A549 (cell line): ENCODE data around the gene TRMT44. TPM values are rescaled to one million over a fixed set of nuclear protein-coding genes. Genes with fewer than 3 reads are reported as not detected.

Experiments used
- ATAC-seq, 2 experiments: fragments of 200-7000 bp in 1 of 2; fragments of >200 bp in 1 of 2; cut with Nextera tagmentation in 1 of 2; cut with Tn5 transposase in 1 of 2; 3 replicates each; pipeline versions ENCODE4 v1.8.0 to v1.9.1; 2018 to 2020; ENCODE audit warnings: mild to moderate bottlenecking in 1 of 2, moderate library complexity in 1 of 2
- CTCF ChIA-PET: fragments of 300-600 bp; sonication (Branson Sonifier 250); formaldehyde crosslinking; extraction: SDS; loops from one replicate; lab custom pipeline; 2021; ENCODE audit warnings: antibody characterized with exemption, inconsistent platforms; lab: Yijun Ruan, JAX
- POLR2A ChIA-PET: fragments of 350-600 bp; formaldehyde crosslinking; extraction: SDS; loops from one replicate; lab custom pipeline; 2021; ENCODE audit warnings: antibody characterized with exemption, inconsistent platforms; lab: Yijun Ruan, JAX
- DNase-seq, 2 experiments: peaks; one replicate each; pipeline versions ENCODE4 v3.0.0 to v3.0.0-alpha.2; 2011 to 2016; ENCODE audit warnings: low read depth in 1 of 2, low spot score in 1 of 2
- FAIRE-seq: peaks from 2 replicates; lab custom pipeline; 2011; peaks lifted over from hg19 to GRCh38; lab: Jason Lieb, UNC
- H3K27ac ChIP-seq, 2 experiments: fragments of >200 bp; sonication (Bioruptor Twin); formaldehyde crosslinking; 3 replicates each; pipeline ENCODE4 v1.5.1; 2016 to 2017
- H3K4me1 ChIP-seq: fragments of >200 bp; sonication (Bioruptor Twin); formaldehyde crosslinking; 3 replicates; pipeline ENCODE4 v1.6.1; 2016
- H3K4me2 ChIP-seq: fragments of >200 bp; sonication (Bioruptor Twin); formaldehyde crosslinking; 3 replicates; pipeline ENCODE4 v1.6.1; 2016
- H3K4me3 ChIP-seq: fragments of >200 bp; sonication (Bioruptor Twin); formaldehyde crosslinking; 3 replicates; pipeline ENCODE4 v1.5.1; 2016
- H3K9me3 ChIP-seq: fragments of >200 bp; sonication (Bioruptor Twin); formaldehyde crosslinking; 3 replicates; pipeline ENCODE4 v1.6.1; 2016
- CBX2 ChIP-seq: fragments of 200-600 bp; sonication (generic); IDR thresholded peaks from 2 replicates; pipeline ENCODE4 v1.6.1; 2016; ENCODE audit warnings: low read depth, mild to moderate bottlenecking, borderline replicate concordance
- CEBPB ChIP-seq, 2 experiments: fragments of >200 bp in 1 of 2; sonication (Bioruptor Twin) in 1 of 2; formaldehyde crosslinking in 1 of 2; IDR thresholded peaks; 2 replicates each; pipeline ENCODE4 v1.6.1; 2012 to 2016
- EP300 ChIP-seq, 2 experiments: fragments of >200 bp; sonication (Bioruptor Twin); formaldehyde crosslinking; IDR thresholded peaks; 2 replicates in 1 of 2; 3 replicates in 1 of 2; pipeline ENCODE4 v1.6.1; 2016 to 2017
- FOXS1 ChIP-seq: fragments of 250-450 bp; sonication (Bioruptor Pico); IDR thresholded peaks from 2 replicates; pipeline ENCODE4 v1.5.0; 2020; ENCODE audit warnings: mild to moderate bottlenecking, moderate library complexity
- HDAC2 ChIP-seq: fragments of 200-600 bp; sonication (generic); IDR thresholded peaks from 2 replicates; pipeline ENCODE4 v1.6.1; 2016
- HOXA7 ChIP-seq: fragments of 250-450 bp; sonication (Bioruptor Pico); IDR thresholded peaks from 2 replicates; pipeline ENCODE4 v1.5.0; 2020; ENCODE audit warnings: mild to moderate bottlenecking, moderate library complexity
- JUN ChIP-seq, 2 experiments: fragments of >200 bp; sonication (Bioruptor Twin); formaldehyde crosslinking; IDR thresholded peaks; 2 replicates in 1 of 2; 3 replicates in 1 of 2; pipeline ENCODE4 v1.6.1; 2016 to 2017
- MAFK ChIP-seq: fragments of 450-650 bp; IDR thresholded peaks from 2 replicates; pipeline ENCODE4 v1.6.1; 2014; ENCODE audit not compliant: partially characterized antibody
- MAZ ChIP-seq: fragments of 150-350 bp; IDR thresholded peaks from 2 replicates; pipeline ENCODE4 v1.6.1; 2014; ENCODE audit warnings: antibody characterized with exemption, low read depth, low read length, borderline replicate concordance
- MYC ChIP-seq: IDR thresholded peaks from 2 replicates; pipeline ENCODE4 v1.6.1; 2012; ENCODE audit warnings: mild to moderate bottlenecking, inconsistent platforms, low read length, improper control_type of control experiment, borderline replicate concordance
- PHF8 ChIP-seq: fragments of 200-600 bp; sonication (generic); IDR thresholded peaks from 2 replicates; pipeline ENCODE4 v1.6.1; 2016; ENCODE audit warnings: low read depth, mild to moderate bottlenecking, antibody characterized with exemption, moderate library complexity, borderline replicate concordance
- SMC3 ChIP-seq: fragments of >200 bp; sonication (Bioruptor Twin); formaldehyde crosslinking; IDR thresholded peaks from 3 replicates; pipeline ENCODE4 v1.6.1; 2018; ENCODE audit warnings: inconsistent platforms
- TFCP2L1 ChIP-seq: fragments of 250-450 bp; sonication (Bioruptor Pico); IDR thresholded peaks from 2 replicates; pipeline ENCODE4 v1.5.0; 2021; ENCODE audit warnings: mild to moderate bottlenecking
- TP53 ChIP-seq: fragments of 250-450 bp; sonication (Bioruptor Pico); IDR thresholded peaks from 2 replicates; pipeline ENCODE4 v1.5.0; 2021; ENCODE audit warnings: mild to moderate bottlenecking, moderate library complexity
- ZFP36 ChIP-seq: fragments of 450-650 bp; IDR thresholded peaks from 2 replicates; pipeline ENCODE4 v1.6.1; 2014; ENCODE audit warnings: borderline replicate concordance; ENCODE audit not compliant: partially characterized antibody
- ZNF302 ChIP-seq: fragments of 250-450 bp; sonication (Bioruptor Pico); IDR thresholded peaks from 2 replicates; pipeline ENCODE4 v1.9.0; 2021; ENCODE audit warnings: inconsistent platforms, mild to moderate bottlenecking, moderate library complexity
- WGBS: methylation state at CpG from one replicate; pipeline ENCODE4 v1.1.6; 2017; ENCODE audit errors: missing lambda C conversion rate; 5-methylcytosine and 5-hydroxymethylcytosine counted together
- polyA plus RNA-seq, 4 experiments: library from polyadenylated mRNA; depleted of rRNA in 3 of 4; stranded (reverse); fragments of >200 nt; fragmentation: RNase III in 1 of 4; extraction: RNeasy Plus Mini Kit Qiagen cat#74134 plus additional on column Dnase treatment in 1 of 4; gene quantifications; 2 replicates in 3 of 4; 3 replicates in 1 of 4; pipeline ENCODE4 v1.2.3, GENCODE V29; 2011 to 2017
- TF ChIP-seq, protein P1 (sequence below): fragments of 200-600 bp; sonication (generic); IDR thresholded peaks from 2 replicates; pipeline ENCODE4 v1.6.1; 2016; ENCODE audit warnings: antibody characterized with exemption, mild to moderate bottlenecking, moderate library complexity
- TF ChIP-seq, protein P2 (sequence below): fragments of 250-450 bp; sonication (Bioruptor Pico); IDR thresholded peaks from 2 replicates; pipeline ENCODE4 v1.5.0; 2020; ENCODE audit warnings: low read depth, mild to moderate bottlenecking, moderate library complexity
- TF ChIP-seq, protein P3 (sequence below): IDR thresholded peaks from 2 replicates; pipeline ENCODE4 v1.6.1; 2012; ENCODE audit warnings: low read depth, borderline replicate concordance
- TF ChIP-seq, protein P4 (sequence below): IDR thresholded peaks from 2 replicates; pipeline ENCODE4 v1.6.1; 2012

The TRMT44 gene
- polyA plus RNA-seq, 2 of the 4 experiments (the other 2 are of a cell fraction), result 5.0 to 7.0 TPM

DNA sequence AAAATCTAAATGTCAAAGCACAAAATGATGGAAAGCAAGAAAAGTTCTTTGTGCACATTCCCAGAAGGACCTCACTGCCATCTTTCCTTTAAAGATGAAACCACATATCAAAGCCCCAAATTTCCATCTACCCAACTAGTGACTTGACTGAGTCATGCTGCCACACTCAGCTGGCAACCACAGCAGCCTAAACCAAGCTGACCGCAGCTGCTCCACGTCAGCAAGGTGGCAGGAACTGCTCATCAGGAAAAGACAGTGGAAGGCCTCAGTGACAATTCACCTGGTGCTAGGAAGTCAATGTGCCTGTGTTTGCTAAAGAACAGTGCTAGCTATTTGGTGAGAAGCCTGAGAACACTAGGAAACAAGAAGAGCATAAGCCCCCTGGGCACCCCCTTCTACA is 26.2 kb upstream of the TRMT44 start:
- no peak for ATAC-seq
- no peak for DNase-seq
- no peak overlapping the region for H3K4me2 ChIP-seq
- peaks cover 11% of the 10 kb centered on the region for H3K4me1 ChIP-seq
- no peak for FAIRE-seq
- no peaks in the 10 kb centered on the region for H3K9me3 ChIP-seq
- no peak overlapping the region for H3K27ac ChIP-seq
- POLR2A ChIA-PET, result no interaction called here
- TF ChIP-seq TP53 (CRISPR knock-in tag) (no peak), CEBPB (IDR thresholded peaks at IDR 0.05) (no peak), CBX2 (no peak), MAZ (no peak), TFCP2L1 (no peak), JUN (IDR thresholded peaks at IDR 0.05) (no peak), EP300 (IDR thresholded peaks at IDR 0.05) (no peak), SMC3 (no peak), MYC (no peak), ZNF302 (no peak), ZFP36 (no peak), PHF8 (no peak), HDAC2 (no peak), HOXA7 (CRISPR knock-in tag) (no peak), MAFK (no peak)
- TF ChIP-seq, protein P1, sequence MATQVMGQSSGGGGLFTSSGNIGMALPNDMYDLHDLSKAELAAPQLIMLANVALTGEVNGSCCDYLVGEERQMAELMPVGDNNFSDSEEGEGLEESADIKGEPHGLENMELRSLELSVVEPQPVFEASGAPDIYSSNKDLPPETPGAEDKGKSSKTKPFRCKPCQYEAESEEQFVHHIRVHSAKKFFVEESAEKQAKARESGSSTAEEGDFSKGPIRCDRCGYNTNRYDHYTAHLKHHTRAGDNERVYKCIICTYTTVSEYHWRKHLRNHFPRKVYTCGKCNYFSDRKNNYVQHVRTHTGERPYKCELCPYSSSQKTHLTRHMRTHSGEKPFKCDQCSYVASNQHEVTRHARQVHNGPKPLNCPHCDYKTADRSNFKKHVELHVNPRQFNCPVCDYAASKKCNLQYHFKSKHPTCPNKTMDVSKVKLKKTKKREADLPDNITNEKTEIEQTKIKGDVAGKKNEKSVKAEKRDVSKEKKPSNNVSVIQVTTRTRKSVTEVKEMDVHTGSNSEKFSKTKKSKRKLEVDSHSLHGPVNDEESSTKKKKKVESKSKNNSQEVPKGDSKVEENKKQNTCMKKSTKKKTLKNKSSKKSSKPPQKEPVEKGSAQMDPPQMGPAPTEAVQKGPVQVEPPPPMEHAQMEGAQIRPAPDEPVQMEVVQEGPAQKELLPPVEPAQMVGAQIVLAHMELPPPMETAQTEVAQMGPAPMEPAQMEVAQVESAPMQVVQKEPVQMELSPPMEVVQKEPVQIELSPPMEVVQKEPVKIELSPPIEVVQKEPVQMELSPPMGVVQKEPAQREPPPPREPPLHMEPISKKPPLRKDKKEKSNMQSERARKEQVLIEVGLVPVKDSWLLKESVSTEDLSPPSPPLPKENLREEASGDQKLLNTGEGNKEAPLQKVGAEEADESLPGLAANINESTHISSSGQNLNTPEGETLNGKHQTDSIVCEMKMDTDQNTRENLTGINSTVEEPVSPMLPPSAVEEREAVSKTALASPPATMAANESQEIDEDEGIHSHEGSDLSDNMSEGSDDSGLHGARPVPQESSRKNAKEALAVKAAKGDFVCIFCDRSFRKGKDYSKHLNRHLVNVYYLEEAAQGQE, result no peak
- TF ChIP-seq, protein P2, sequence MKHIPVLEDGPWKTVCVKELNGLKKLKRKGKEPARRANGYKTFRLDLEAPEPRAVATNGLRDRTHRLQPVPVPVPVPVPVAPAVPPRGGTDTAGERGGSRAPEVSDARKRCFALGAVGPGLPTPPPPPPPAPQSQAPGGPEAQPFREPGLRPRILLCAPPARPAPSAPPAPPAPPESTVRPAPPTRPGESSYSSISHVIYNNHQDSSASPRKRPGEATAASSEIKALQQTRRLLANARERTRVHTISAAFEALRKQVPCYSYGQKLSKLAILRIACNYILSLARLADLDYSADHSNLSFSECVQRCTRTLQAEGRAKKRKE (CRISPR knock-in tag), result no peak
- TF ChIP-seq, protein P3, sequence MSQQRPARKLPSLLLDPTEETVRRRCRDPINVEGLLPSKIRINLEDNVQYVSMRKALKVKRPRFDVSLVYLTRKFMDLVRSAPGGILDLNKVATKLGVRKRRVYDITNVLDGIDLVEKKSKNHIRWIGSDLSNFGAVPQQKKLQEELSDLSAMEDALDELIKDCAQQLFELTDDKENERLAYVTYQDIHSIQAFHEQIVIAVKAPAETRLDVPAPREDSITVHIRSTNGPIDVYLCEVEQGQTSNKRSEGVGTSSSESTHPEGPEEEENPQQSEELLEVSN, result no peak
- CTCF ChIA-PET, result interaction anchor here (1.7 kb wide), 1 partner anchor 148 kb away, joined by 5 read pairs; no protein-coding TSS in a partner anchor
- WGBS, result 95% methylated on average over 2 of the region's 2 CpGs
- no peak overlapping the region for H3K4me3 ChIP-seq

DNA sequence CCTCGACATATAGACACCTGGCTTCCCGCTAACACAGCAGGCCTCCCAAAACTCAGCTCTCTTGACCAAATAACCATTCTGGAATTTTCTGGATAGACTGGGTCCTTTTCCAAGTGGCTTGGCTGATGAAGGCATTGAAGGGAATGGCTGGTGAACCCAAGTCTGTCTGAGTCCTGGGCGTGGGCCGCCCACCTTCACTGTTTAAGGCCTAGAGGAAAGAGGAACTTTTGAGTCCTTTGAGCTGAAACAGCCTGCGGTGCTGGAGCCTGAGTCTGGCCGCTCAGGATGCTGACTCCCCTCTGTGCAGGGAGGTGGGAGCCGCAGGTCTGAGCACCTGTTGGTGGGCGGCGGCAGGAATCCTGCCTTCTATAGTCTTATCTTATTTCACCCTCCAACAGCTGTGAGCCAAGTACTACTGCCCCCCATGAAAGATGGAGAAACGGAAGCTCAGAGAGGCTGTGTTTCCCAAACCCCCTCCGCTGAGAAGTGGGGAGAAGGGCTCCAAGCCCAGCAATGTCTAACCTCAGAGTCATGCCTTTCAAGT is 23.4 kb upstream of the TRMT44 start:
- ATAC-seq, result no peak
- TF ChIP-seq FOXS1 (no peak), ZNF302 (no peak)
- TF ChIP-seq, protein P4, sequence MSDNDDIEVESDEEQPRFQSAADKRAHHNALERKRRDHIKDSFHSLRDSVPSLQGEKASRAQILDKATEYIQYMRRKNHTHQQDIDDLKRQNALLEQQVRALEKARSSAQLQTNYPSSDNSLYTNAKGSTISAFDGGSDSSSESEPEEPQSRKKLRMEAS, result no peak
- no peak overlapping the region for H3K4me2 ChIP-seq
- peaks cover 10% of the 10 kb centered on the region for H3K4me1 ChIP-seq
- DNase-seq, result no peak
- CTCF ChIA-PET, result interaction anchor here (0.8 to 1.7 kb wide), 5 partner anchors 9 to 241 kb away, joined by 3 to 6 read pairs (median 3); no protein-coding TSS in a partner anchor
- POLR2A ChIA-PET, result no interaction called here
- no peak overlapping the region for H3K27ac ChIP-seq
- FAIRE-seq, result no peak
- no peak overlapping the region for H3K4me3 ChIP-seq
- WGBS, result 82% methylated on average over 9 of the region's 11 CpGs
- no peaks in the 10 kb centered on the region for H3K9me3 ChIP-seq
